AML-193 (cell line): ENCODE results near the gene CITED1.
"Not testable (repeated sequence)": the region's sequence is repeated elsewhere in the genome, so short reads cannot be mapped to it uniquely, and the experiment has no call there.

Experiments used
- DNase-seq, 2 experiments: peaks; one replicate each; lab custom pipeline; 2025; lab: John Stamatoyannopoulos, UW

CITED1 gene, protein sequence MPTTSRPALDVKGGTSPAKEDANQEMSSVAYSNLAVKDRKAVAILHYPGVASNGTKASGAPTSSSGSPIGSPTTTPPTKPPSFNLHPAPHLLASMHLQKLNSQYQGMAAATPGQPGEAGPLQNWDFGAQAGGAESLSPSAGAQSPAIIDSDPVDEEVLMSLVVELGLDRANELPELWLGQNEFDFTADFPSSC

DNA sequence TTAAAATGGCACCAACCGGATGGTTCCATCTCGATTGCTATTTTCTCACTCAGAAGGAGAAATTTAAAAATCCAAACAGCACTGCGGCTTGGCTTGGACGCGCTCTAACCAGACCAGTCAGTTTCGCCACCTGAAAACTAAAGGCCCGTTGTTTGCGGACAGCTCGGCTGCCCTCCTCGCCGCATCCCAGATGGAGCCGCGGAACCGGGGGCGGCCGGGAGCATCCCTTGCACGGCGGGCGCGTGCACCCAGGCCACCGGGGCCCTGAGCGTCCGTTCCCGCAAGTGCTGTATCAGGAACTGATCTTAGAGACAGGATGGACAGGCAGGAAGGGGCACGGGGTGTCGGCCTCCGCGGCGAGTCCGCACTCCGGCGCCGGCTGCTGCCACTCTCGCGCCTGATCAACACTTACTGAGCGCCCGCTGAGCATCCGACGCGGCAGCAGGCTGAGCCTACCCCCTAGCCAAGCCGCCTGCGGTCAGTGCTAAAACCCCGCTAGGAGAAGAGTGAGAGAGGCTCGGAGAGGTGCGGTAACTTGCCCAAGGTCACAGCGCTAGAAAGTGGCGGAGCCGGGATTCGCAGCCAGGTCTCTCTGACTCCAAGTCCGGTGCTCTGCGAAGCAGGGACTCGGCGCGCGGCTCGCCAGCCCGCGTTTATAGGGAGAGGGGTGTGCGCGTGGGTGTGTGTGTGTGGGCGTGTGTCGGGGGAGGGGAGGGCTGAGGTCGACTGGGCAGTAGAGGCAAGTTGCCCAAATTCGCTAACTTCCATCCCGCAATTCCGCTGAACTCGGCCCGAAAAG lies at the start of gene CITED1:
Gene CITED1 (minus strand): TSS at position 629 of the 799 bp plus-strand sequence. CDS start 3,045 bp downstream, outside the sequence.
- no peak for DNase-seq

DNA sequence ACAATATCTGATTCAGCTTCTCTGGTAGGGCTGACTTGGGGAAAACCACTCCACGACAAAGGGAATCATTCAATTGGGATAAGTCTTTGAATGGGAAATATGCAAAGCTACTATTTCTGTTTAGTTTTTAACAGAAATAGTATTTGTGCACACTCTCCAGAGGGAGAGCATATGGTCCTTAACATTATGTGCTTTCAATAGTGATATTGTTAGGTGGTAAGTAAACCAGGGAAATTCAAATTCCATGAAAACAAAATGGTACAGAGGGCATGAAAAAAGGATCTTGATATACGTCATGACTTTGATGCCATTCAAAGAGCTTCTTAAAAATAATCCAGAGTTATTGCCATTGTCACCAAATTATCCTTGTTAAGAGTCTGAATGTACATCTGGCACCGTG lies 47.1 kb upstream of the CITED1 start:
- no peak for DNase-seq

DNA sequence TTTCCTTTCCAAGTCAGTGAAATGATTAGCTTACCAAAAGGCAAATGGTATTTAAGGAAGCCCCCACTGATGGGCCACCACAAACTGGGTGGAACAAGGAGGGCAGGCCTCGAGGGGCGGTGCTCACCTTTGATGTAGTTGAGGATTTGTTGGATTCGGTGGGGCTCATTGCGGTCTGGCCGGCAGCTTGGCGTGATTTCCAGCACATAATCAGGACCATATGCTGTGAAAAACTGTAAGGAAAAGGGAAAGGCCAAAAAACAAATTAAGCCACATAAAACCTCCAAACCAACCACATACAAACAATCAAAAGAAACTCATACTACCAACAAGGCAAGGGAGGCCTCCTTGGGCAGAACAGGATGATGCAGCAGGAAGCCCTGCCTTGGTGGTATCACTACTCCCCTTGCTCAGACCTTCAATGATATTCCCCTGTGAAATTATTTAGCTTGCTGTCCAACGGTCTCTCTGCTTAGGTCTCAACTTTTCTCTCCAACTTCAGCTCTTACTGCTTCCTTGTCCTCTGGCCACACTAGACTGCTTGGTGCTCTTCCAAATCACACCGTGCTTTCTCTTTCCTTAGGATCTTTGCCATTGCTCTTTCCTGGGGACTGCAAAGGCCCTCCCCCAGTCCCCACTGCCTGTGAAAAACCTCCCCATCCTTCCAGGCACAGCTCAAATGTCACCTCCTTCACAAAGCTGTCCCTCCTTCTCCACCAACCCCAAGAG lies 46.1 kb upstream of the CITED1 start:
- DNase-seq, result no peak

DNA sequence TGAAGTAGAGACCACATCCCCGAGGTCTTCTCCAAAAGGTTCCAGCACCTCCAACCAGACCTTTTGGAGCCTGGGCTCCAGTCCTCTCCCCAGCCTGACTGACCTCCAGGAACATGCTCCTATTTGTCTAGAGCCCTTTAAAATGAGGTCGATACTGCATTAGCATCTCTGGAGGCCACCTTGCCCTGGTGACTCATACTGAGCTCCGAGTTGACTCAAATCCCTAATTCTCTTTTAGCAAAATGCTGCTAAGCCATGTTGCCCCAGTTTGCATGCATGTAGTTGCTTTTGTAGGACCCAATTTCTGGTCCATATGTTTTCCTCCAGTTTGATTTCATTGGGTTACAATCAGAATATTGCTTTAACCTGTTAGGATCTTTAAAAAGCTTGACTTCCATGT lies 43.5 kb upstream of the CITED1 start:
- DNase-seq, result no peak

DNA sequence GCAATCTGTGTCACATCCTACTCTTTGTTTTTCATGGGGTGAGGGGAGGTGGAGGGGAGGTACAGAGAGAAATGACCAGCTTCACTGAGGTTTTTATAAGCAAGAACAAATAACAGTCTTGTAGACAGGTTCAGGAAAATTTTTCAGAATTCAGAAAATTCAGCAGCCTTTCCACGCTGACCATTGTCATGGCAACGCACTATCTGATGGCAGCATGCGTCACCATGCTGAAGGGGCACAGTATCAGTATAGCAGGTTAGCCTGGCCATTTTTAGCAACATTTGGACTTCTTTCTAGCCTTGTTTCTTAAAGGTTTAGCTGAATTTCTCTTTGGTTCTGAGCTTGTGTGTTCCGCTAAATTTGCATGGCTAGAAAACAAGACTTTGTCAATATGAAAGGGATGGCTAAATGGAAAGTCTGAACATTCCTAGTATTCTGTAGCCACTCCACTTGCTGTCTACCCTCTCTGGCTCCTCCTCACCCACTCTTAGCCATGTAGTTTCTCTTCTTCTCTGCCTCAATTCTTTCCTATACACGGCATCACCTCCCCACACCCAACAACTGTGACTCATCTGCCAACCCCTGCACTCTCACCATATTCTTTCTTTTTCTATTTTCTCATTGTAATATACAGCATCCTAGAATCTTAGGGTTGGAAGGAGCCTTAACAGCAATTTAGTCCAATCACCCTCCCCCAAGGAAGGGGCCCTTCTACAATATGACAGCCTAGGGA lies 42.7 kb upstream of the CITED1 start:
- DNase-seq, result no peak

DNA sequence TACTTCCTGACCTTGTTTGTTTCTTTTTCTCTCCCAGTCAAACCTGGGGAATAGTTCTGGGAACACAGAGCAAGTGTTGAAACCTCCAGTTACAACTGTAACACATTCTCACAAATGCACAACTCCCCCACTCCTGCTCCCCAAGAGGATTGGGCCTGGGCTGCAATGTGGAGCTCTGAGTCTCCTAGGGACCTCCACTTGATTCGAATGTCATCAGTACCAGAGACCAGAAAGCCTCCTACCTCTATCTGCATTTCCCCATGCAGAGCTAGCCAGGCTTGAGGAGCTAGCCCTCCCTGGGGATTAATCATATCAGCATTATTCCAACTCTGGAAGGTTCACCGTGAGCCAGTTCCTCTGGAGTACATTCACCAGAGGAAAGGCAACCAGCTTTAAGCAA lies 41.7 kb upstream of the CITED1 start:
- DNase-seq, result no peak

DNA sequence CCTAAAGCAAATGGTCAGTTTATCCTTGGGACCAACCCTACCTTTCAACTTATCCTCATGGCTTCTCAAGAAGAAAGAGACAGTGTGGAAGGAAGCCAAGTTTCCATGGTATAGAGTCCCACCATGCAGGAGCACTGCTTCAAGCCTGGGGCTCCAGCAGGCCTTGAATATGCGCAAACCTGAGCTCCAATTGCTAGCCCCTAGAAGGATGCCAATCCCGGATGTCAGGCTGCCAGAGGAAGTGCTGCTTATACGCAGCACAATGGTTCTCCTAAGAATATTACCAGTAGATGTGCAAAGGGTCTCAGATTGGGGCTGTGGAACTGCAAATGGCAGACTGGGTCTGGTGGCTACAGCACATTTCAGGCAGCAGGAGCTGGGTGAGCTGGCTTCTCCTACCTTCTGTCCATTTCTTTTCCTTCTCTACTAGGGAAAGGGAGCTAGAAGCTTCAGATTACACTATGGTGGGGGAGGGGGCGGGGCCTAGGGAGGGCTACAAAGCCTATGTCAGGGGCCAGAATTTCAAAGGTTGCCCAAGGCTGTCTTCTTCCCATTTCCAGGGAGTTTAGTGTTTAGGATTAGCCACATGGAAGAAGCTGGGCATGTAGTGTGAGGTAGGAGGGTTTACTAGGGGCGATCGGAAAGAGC lies 40.7 kb upstream of the CITED1 start:
- no peak for DNase-seq

DNA sequence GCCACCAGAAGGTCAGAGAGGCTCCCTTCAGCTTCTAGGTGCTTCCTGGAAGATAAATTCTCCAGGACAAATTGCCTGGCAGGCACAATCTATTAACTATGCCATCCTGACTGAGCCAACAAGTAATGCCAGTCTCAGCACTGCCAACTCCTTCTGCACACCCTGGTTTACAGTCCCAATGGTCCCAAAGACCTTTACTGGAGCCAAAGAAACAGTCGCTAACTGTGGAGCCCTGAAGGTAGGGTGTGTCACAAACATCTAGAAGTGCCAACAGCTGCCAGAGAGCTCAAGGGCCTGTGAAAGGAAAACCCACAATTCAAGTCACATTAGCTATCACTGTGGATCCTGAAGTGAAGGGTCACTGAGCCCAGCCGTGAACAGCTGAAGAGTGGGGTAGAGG lies 34.9 kb upstream of the CITED1 start:
- no peak for DNase-seq

DNA sequence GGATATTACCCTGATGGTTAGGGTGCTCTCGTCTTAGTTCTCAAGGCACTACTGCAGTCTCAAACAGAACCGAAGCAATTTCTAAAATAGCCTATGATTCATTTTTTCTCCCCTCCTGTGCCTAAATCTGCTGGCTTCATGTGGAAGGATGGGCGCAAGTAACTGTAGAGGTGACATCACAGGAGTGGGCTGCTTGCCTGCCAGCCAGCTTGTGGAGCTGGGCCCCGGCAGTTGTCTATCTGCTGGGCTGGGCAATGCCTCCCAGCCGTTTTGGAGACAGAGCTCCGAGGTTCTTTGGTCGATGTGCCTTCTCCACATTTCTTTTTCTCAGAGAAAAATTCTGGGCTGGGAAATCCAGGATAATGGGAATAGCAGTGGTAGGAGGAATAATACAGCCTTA lies 34.3 kb upstream of the CITED1 start:
- no peak for DNase-seq

DNA sequence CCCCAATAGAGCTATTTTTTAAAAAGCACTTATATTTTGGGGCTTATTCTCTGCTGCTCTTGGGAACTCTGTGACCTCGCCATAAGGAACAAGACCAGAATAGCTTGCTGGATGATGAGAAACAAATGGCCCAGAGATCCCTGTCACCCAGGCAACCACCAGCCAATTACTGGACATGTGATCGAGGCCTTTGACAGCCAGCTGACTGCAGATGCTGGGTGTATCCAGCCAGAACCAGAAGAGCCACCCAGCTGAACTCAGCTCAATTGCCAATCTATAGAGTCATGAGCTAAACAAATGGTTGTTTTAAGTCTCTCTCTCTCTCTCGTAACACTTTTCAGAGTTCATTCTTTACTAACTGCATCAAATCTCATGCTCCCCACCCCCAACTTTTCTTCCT lies 24.4 kb upstream of the CITED1 start:
- DNase-seq, result no peak

DNA sequence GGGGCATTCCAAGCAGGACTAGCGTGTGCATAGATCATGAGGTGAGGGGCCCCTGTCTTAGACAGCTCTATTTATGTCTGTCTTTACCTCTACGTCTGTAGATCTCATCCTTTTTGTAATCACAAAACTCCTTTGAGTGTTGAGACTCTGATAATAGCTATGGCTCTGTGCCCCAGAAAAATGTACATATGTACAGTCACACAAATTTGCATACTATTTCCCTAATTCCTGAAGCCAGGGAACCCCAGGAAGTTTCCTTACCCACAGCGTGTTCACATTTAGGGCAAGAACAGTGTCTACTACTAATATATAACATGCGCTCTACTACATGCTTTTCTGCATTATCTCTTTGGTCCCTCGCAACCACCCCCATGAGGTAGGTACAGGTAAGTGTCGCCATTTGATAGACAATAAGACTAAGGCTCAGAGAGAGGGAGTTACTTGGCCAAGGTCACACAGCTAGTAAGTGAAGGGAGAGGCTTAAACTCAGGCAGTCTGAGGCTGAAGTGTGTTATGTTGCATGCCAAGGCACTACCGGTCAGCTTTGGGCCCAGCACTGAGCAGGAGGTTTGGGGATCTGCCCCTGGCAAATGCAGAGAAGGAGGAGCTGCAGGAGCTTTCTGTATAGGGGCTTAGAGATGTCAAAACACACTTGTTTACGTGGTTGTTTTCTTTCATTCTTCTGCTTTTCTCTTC lies 21.0 kb upstream of the CITED1 start:
- no peak for DNase-seq

DNA sequence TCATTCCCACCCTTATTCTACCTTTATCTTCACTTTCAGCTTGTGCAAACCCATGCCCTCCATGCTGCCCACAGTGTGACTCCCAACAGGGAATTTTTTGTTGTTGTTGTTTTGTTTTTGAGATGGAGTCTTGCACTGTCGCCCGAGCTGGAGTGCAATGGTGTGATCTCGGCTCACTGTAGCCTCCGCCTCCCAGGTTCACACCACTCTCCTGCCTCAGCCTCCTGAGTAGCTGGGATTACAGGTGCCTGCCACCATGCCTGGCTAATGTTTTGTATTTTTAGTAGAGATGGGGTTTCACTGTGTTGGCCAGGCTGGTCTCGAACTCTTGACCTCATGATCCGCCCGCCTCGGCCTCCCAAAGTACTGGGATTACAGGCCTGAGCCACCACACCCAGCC lies 13.9 kb upstream of the CITED1 start:
- DNase-seq, result not testable (repeated sequence)

DNA sequence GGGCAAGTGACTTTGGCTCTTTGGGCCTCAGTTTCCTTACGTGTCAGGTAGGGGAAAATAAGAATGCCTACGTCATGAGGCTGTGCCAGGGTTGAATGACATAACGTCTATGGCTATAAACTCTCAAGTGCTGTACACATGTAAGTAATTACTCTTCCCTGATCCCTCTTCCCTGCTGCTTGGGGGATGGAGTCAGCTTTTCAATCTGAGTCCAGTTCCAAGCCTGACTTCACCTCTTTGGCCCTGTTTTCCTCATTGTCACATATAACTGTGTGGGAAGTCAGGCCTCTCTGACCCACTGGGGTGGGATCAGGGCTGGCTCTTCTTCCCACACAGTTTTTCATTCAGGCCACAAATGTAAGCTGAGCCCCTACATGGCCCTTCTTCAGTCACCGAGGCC lies 11.4 kb upstream of the CITED1 start:
- DNase-seq, result no peak

DNA sequence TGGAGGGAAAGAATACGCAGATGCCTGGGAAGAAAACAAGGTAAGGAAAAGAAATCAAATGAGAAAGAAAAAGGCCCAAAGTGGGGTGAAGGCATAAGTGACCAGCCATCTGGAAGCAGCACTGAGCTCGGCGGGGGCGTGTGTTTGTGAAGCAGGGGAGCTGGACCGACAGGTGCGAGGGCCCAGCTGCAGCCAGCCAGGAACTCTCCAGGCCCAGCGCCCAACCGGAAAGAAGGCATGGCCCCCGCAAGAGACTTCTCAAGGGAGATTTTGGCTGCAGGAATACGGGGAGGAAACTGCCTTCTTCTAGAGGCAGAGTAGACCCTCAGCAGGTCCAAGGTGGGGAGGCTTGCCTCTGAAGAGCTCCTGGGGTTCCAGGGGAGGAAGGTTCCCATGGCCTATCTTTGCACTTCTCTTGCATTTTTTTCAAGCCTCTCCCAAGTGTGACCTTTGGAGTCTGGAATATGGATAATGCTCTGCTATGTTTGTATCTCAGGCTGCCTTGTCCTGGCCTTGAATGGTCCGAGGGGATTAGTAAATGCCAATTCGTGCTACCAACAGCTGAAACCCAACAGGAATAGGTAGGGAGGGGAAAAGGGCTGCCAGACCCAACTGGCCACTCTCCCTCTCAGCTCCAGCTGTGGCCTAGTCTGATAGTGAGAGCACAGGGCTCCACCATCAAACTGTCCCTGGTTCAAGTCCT lies 10.8 kb upstream of the CITED1 start:
- no peak for DNase-seq

DNA sequence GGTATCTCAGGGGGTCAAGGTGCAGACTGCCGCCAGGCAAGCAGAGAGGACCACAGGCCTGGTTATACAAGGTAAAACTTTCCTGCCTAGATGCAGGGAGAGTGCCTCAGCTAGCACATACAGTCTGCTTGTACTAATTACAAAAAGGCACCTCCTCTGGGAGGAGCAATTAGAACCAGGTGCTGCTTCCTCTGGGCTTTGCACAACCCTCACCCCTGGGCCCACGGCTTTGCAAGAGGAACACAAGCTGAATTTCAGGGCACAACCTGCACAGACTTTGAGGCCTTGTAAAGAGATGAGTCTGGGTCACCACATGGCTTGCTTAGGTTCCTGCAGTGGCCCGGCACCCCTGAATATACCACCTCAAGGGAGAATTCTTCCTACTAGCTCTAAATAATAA lies 9.2 kb upstream of the CITED1 start:
- no peak for DNase-seq

DNA sequence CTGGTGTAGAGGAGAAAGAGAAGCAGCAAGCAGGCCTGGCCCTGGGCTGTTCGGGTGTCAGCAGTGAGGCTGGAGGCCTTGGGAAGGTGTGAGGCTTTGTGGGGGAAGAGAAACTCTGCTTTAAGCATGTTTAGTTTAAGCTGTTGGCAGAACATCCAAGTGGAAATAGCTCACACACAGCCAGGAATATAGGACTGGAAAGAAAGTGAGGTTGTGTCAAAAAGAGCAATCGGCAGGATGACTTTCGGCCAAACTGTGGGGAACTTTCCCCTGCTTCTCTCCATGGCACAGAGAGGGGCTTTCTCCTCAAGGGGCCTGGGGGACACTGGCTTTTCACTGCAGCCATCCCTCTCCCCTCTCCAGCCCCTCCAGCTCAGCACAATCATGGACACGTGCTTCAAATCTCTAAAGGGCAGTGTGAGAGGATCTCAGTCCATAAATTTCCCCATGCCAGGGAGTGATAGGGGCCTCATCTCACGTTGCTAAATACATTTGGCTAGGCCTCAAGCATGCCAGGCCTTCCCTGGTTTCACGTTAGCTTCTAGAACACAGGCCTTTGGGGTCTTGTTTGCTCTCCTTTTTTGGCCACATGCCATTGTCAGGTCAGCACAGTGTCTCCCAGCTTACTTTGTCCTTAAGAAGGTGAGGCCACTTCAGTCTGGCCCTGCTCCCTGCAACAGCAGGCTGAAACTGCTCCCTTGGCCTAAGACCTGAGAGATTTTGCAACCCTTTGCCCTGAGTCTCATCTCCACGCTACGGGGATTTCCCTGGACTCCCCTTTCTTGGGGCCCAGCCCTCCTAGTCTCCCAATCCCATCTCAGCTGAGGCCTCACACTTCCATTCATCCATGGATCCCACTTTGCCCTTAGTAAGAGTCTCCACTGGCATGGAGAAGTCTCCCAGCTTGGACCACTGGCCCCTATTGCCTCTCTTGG lies 8.3 kb upstream of the CITED1 start:
- no peak for DNase-seq

DNA sequence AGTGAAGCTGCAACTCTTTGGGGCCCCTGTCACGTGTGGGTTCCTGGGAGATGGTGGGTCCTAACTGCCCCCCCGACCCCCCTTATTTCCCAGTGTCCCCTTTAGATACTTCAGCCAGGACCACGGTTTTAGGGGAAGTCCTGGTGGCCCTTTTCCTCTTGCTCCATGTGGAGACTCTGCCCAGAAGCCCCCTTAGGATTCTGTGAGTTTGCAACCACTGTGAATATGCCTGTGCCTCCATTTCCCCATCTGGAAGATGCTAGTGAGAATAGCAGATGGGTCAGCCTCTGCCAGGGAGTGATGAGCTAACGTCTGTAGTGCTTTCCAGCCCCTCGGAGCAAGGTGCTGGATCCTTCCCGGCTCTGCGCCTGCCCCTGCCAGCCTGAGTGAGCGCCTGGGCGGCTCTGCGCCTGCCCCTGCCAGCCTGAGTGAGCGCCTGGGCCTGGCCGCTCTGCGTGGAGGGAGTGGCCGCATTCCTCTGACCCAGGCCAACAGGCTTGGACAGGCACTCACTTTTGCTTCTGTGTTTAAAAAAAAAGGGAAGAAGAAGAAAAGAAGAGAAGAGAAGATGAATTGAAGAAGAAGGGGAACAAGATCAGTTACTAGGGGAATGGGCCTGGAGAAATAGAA lies 6.7 kb upstream of the CITED1 start:
- no peak for DNase-seq

DNA sequence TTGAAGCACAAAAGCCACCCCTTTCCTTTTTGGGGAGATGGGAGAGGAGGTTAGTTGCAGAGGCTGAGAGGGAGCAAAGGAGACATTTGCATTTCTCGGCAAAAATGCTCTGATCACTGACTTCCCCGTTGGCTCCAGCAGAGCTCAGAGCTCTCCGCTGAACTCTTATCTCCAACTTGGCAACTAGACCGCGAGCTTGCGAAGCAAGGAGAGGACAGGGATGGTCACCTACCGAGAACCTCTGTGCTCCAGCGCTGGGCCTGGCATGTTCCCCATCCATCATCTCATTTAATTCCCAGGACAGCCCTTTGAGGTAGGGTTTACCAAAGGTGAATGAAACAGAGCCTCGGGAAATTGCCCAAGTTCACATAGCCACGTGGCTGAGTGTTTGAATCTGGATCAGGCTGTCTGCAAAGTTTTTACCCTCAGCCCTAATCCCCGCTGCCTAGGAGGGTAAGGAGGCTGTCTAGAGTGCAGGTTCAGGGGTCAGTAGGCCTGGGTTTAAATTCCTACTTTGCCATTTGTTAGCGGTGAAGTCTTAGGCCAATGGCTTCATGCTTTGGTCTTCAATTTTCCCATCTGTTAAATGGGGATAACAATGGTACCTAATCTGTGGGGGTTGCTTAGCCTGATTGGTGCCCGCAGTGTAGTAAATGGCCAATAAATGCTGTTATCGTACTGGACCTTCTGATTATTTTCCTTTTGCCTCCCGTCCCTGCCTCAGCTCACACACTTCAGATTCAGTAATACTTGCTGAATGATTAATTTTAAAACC lies 3.8 kb upstream of the CITED1 start:
- DNase-seq, result no peak
